GM12878 (cell line): Measurements from ENCODE around the gene SORCS2. TPM values are rescaled to one million over a fixed set of nuclear protein-coding genes. Genes with fewer than 3 reads are reported as not detected.

Source experiments
- ATAC-seq: fragments of 200-7000 bp; cut with Tn5 transposase; 3 replicates; pipeline ENCODE4 v1.9.1; 2020; ENCODE audit warnings: mild to moderate bottlenecking, moderate library complexity
- BruUV-seq: library from RNA; stranded (reverse); fragments of 400-500 nt; replicated peaks from 2 replicates; lab custom pipeline; 2021; lab: Mats Ljungman, UMichigan
- CTCF ChIA-PET: fragments of 300-600 bp; sonication (Branson Sonifier 250); formaldehyde crosslinking; extraction: SDS; loops from one replicate; lab custom pipeline; 2021; ENCODE audit warnings: inconsistent platforms; lab: Yijun Ruan, JAX
- POLR2A ChIA-PET: fragments of 350-600 bp; formaldehyde crosslinking; extraction: SDS; loops from one replicate; lab custom pipeline; 2021; ENCODE audit warnings: inconsistent platforms; lab: Charles Lee
- RAD21 ChIA-PET: fragments of 300-600 bp; sonication (Branson Sonifier 250); formaldehyde crosslinking; loops from one replicate; lab custom pipeline; 2023; ENCODE audit warnings: antibody characterized with exemption; ENCODE audit not compliant: unreplicated experiment; lab: Charles Lee
- SMC1A ChIA-PET: fragments of 300-600 bp; sonication (Branson Sonifier 250); formaldehyde crosslinking; loops from one replicate; lab custom pipeline; 2023; ENCODE audit not compliant: unreplicated experiment, uncharacterized antibody; lab: Charles Lee
- DNase-seq: peaks from one replicate; pipeline ENCODE4 v3.0.0-alpha.2; 2011; ENCODE audit warnings: low read depth, low spot score
- FAIRE-seq: peaks from 3 replicates; lab custom pipeline; 2011; peaks lifted over from hg19 to GRCh38; lab: Jason Lieb, UNC
- H2AFZ ChIP-seq: 2 replicates; pipeline ENCODE4 v1.6.0; 2011; ENCODE audit warnings: low read depth, low read length, control low read depth; ENCODE audit not compliant: control insufficient read depth
- H3K27ac ChIP-seq: 2 replicates; pipeline ENCODE4 v1.5.1; 2011; ENCODE audit warnings: control low read depth; ENCODE audit not compliant: control insufficient read depth, insufficient read depth
- H3K27me3 ChIP-seq, 2 experiments: replicated peaks in 1 of 2; 2 replicates each; pipeline versions ENCODE4 v1.6.0 to v1.6.1; 2011; ENCODE audit warnings: low read length in 1 of 2; ENCODE audit not compliant: control insufficient read depth in 2 of 2, insufficient read depth in 2 of 2
- H3K36me3 ChIP-seq, 2 experiments: 2 replicates each; pipeline ENCODE4 v1.5.1; 2011; ENCODE audit warnings: low read length in 1 of 2; ENCODE audit not compliant: control insufficient read depth in 2 of 2, insufficient read depth in 2 of 2
- H3K4me1 ChIP-seq: 2 replicates; pipeline ENCODE4 v1.6.1; 2011; ENCODE audit warnings: mild to moderate bottlenecking, low read length, moderate library complexity, mixed read lengths; ENCODE audit not compliant: control insufficient read depth, insufficient read depth
- H3K4me2 ChIP-seq: 2 replicates; pipeline ENCODE4 v1.6.0; 2011; ENCODE audit warnings: control low read depth; ENCODE audit not compliant: control insufficient read depth, insufficient read depth
- H3K4me3 ChIP-seq: fragments of 200-600 bp; sonication (generic); 2 replicates; pipeline ENCODE4 v1.5.1; 2016
- H3K79me2 ChIP-seq: 2 replicates; pipeline ENCODE4 v1.6.0; 2011; ENCODE audit warnings: low read length; ENCODE audit not compliant: control insufficient read depth, insufficient read depth
- H3K9ac ChIP-seq: 2 replicates; pipeline ENCODE4 v1.8.0; 2011; ENCODE audit warnings: low read length, control low read depth, mixed read lengths; ENCODE audit not compliant: control insufficient read depth, insufficient read depth
- H3K9me3 ChIP-seq: replicated peaks from 3 replicates; pipeline ENCODE4 v1.5.1; 2011; ENCODE audit warnings: mild to moderate bottlenecking, low read length; ENCODE audit not compliant: control insufficient read depth, insufficient read depth
- H4K20me1 ChIP-seq: 2 replicates; pipeline ENCODE4 v1.6.0; 2011; ENCODE audit not compliant: control insufficient read depth, insufficient read depth
- ATF3 ChIP-seq: IDR thresholded peaks from 2 replicates; pipeline ENCODE4 v1.6.1; 2011; ENCODE audit warnings: low read depth, mild to moderate bottlenecking, low read length, moderate library complexity, borderline replicate concordance; ENCODE audit errors: extremely low read depth
- BHLHE40 ChIP-seq, 2 experiments: fragments of 450-650 bp in 1 of 2; IDR thresholded peaks; 2 replicates each; pipeline ENCODE4 v1.6.1; 2011 to 2017; ENCODE audit warnings: low read depth in 2 of 2, borderline replicate concordance in 1 of 2, improper control_type of control experiment in 1 of 2, low read length in 1 of 2, mild to moderate bottlenecking in 1 of 2
- HDAC2 ChIP-seq: fragments of 200-600 bp; sonication (generic); IDR thresholded peaks from 2 replicates; pipeline ENCODE4 v1.6.1; 2017
- NKRF ChIP-seq: fragments of 450-650 bp; conservative IDR thresholded peaks from 2 replicates; pipeline ENCODE4 v1.6.1; 2017; ENCODE audit warnings: mild to moderate bottlenecking, moderate library complexity
- RELA ChIP-seq: fragments of 450-650 bp; IDR thresholded peaks from 2 replicates; pipeline ENCODE4 v1.8.0; 2014; ENCODE audit warnings: borderline replicate concordance; ENCODE audit not compliant: partially characterized antibody
- SIN3A ChIP-seq: IDR thresholded peaks from 2 replicates; pipeline ENCODE4 v1.6.1; 2012; ENCODE audit warnings: low read depth, low read length, improper control_type of control experiment
- SIX5 ChIP-seq: IDR thresholded peaks from 2 replicates; pipeline ENCODE4 v1.6.1; 2011; ENCODE audit warnings: mild to moderate bottlenecking, low read depth, low read length, moderate library complexity; ENCODE audit not compliant: severe bottlenecking
- SMAD5 ChIP-seq: IDR thresholded peaks from 2 replicates; pipeline ENCODE4 v1.6.1; 2016; ENCODE audit warnings: antibody characterized with exemption, low read depth
- SUZ12 ChIP-seq: fragments of 200-600 bp; sonication (generic); IDR thresholded peaks from one replicate; pipeline ENCODE4 v1.6.1; 2018; ENCODE audit warnings: antibody characterized with exemption, mild to moderate bottlenecking; ENCODE audit not compliant: unreplicated experiment
- TBL1XR1 ChIP-seq: IDR thresholded peaks from 2 replicates; pipeline ENCODE4 v1.6.1; 2012; ENCODE audit warnings: low read depth, low read length, improper control_type of control experiment
- USF2 ChIP-seq: IDR thresholded peaks from 2 replicates; pipeline ENCODE4 v1.6.1; 2011; ENCODE audit warnings: low read depth, low read length, improper control_type of control experiment, borderline replicate concordance
- ZBTB40 ChIP-seq: fragments of 450-650 bp; IDR thresholded peaks from 2 replicates; pipeline ENCODE4 v1.6.1; 2016; ENCODE audit warnings: mild to moderate bottlenecking, moderate library complexity, borderline replicate concordance
- ZNF207 ChIP-seq: fragments of 450-650 bp; IDR thresholded peaks from 2 replicates; pipeline ENCODE4 v1.6.1; 2014; ENCODE audit warnings: antibody characterized with exemption, mild to moderate bottlenecking, borderline replicate concordance
- ZNF384 ChIP-seq: IDR thresholded peaks from 2 replicates; pipeline ENCODE4 v1.6.1; 2012; ENCODE audit warnings: low read depth, mild to moderate bottlenecking, low read length, improper control_type of control experiment, borderline replicate concordance
- WGBS: methylation state at CpG from one replicate; pipeline ENCODE4 v1.1.6; 2016; ENCODE audit warnings: low lambda C conversion rate; ENCODE audit not compliant: insufficient replicate concordance, insufficient coverage; ENCODE audit errors: missing lambda C conversion rate; 5-methylcytosine and 5-hydroxymethylcytosine counted together
- in situ Hi-C: fragments of 300-500 bp; cut with MboI; formaldehyde crosslinking; loops from 9 replicates; pipeline ENCODE4 v1.14.3; 2018; ENCODE audit warnings: mixed read lengths
- intact Hi-C: fragments of 100-400 bp; cut with micrococcal nuclease; formaldehyde crosslinking; loops from one replicate; pipeline ENCODE4 v1.14.2; 2022; ENCODE audit not compliant: unreplicated experiment
- polyA plus RNA-seq, 11 experiments: library from polyadenylated mRNA; depleted of rRNA in 4 of 11; unstranded in 6 of 11; stranded (reverse) in 5 of 11; fragments of >200 nt; fragmentation: Nextera tagmentation in 4 of 11; fragmentation: Illumina TruSeq in 1 of 11; extraction: Ambion mirVana in 4 of 11; extraction: Trizol in 1 of 11; gene quantifications; 1 replicate in 1 of 11; 2 replicates in 10 of 11; pipeline versions ENCODE4 v1.2.1 to v1.2.3, GENCODE V29; 2011 to 2016; ENCODE audit warnings: inconsistent platforms in 2 of 11, missing spikeins in 2 of 11, low read depth in 1 of 11
- total RNA-seq, 4 experiments: library from RNA; depleted of rRNA in 3 of 4; stranded (reverse); fragments of >200 nt in 3 of 4; fragmentation: Illumina TruSeq in 1 of 4; extraction: Trizol in 1 of 4; gene quantifications; 2 replicates each; pipeline versions ENCODE4 v1.2.1 to v1.2.3, GENCODE V29; 2013 to 2021

SORCS2 gene
- total and polyA plus RNA-seq, 10 of the 15 experiments (the other 5 are each of a cell fraction or from before 2014, with no cell fraction given), result 0.01 to 0.15 (median 0.05) TPM; not detected in 5

GRCh38 chr4:7518871-7519637 is 326.7 kb downstream of the SORCS2 start:
- peaks cover 0 to 6% of the 10 kb centered on the region in 2 experiments; a peak in 2 of 4 replicates for H3K27me3 ChIP-seq
- H2AFZ ChIP-seq, result no peak overlapping the region
- no peaks in the 10 kb centered on the region for H3K9me3 ChIP-seq
- intact Hi-C loops, result no loop called here
- no peaks in the 10 kb centered on the region for H4K20me1 ChIP-seq
- WGBS, result 40% methylated on average over 24 of the region's 24 CpGs
- no peak for ATAC-seq
- no peaks in the 10 kb centered on the region for H3K36me3 ChIP-seq
- H3K4me1 ChIP-seq, result no peaks in the 10 kb centered on the region
- TF ChIP-seq SIN3A (no peak), ZBTB40 (no peak), ZNF384 (no peak), BHLHE40 (IDR thresholded peaks at IDR 0.05; ENCODE audit: borderline replicate concordance in 1 of 2, low read depth in 2 of 2, low read length in 1 of 2) (no peak), USF2 (no peak), NKRF (no peak), ATF3 (no peak), ZNF207 (no peak), TBL1XR1 (no peak), SUZ12 (no peak), HDAC2 (no peak), RELA (no peak), SIX5 (no peak), SMAD5 (no peak)
- TF ChIP-seq, all 136 proteins: peak for 0
- in situ Hi-C loops, result no loop called here
- SMC1A ChIA-PET, result no interaction called here
- no peaks in the 10 kb centered on the region for H3K79me2 ChIP-seq
- no peak for FAIRE-seq
- no peak overlapping the region for H3K4me2 ChIP-seq
- H3K27ac ChIP-seq, result no peak overlapping the region
- H3K9ac ChIP-seq, result no peak overlapping the region
- CTCF ChIA-PET, result no interaction called here
- no peak overlapping the region for H3K4me3 ChIP-seq
- POLR2A ChIA-PET, result no interaction called here
- no TSS peak for BruUV-seq
- DNase-seq, result no peak
- RAD21 ChIA-PET, result no interaction called here
